H9 (cell line): ENCODE measurements around the gene STX8. TPM values are rescaled to one million over a fixed set of nuclear protein-coding genes. Genes with fewer than 3 reads are reported as not detected.

ENCODE experiments used
- DNase-seq: peaks from one replicate; pipeline ENCODE4 v3.0.0-alpha.2; 2017
- H2AFZ ChIP-seq: one replicate; pipeline ENCODE4 v1.6.1; 2013; ENCODE audit warnings: mild to moderate bottlenecking, low read length, control low read depth, moderate library complexity
- H2AK5ac ChIP-seq: 2 replicates; pipeline ENCODE4 v1.6.1; 2013; ENCODE audit warnings: low read length, control low read depth, mixed read lengths; ENCODE audit not compliant: insufficient read length
- H2BK120ac ChIP-seq: one replicate; pipeline ENCODE4 v1.6.1; 2013; ENCODE audit warnings: low read depth, mild to moderate bottlenecking, low read length, control low read depth, inconsistent platforms; ENCODE audit not compliant: poor library complexity, severe bottlenecking
- H2BK12ac ChIP-seq: 2 replicates; pipeline ENCODE4 v1.6.1; 2013; ENCODE audit warnings: low read length, control low read depth, mixed read lengths, low read depth; ENCODE audit not compliant: insufficient read length
- H2BK15ac ChIP-seq: 2 replicates; pipeline ENCODE4 v1.6.1; 2013; ENCODE audit warnings: low read depth, low read length, control low read depth
- H2BK20ac ChIP-seq: one replicate; pipeline ENCODE4 v1.6.1; 2013; ENCODE audit warnings: low read depth, mild to moderate bottlenecking, low read length, control low read depth, inconsistent platforms; ENCODE audit not compliant: poor library complexity, severe bottlenecking
- H2BK5ac ChIP-seq: 2 replicates; pipeline ENCODE4 v1.6.1; 2013; ENCODE audit warnings: low read length, control low read depth, mixed read lengths; ENCODE audit not compliant: insufficient read length
- H3K14ac ChIP-seq: 2 replicates; pipeline ENCODE4 v1.6.1; 2013; ENCODE audit warnings: low read length, control low read depth; ENCODE audit not compliant: insufficient read depth
- H3K18ac ChIP-seq: 2 replicates; pipeline ENCODE4 v1.6.1; 2013; ENCODE audit warnings: low read depth, mild to moderate bottlenecking, mixed read lengths, low read length, control low read depth; ENCODE audit not compliant: insufficient read length
- H3K23ac ChIP-seq: 2 replicates; pipeline ENCODE4 v1.6.1; 2013; ENCODE audit warnings: low read length, control low read depth, mixed read lengths, low read depth; ENCODE audit not compliant: insufficient read length
- H3K23me2 ChIP-seq: 2 replicates; pipeline ENCODE4 v1.6.1; 2013; ENCODE audit warnings: low read depth, mild to moderate bottlenecking, mixed read lengths, low read length, control low read depth; ENCODE audit not compliant: insufficient read length, poor library complexity, severe bottlenecking
- H3K27ac ChIP-seq: 2 replicates; pipeline ENCODE4 v1.5.1; 2013; ENCODE audit warnings: low read length, control low read depth, mixed read lengths, low read depth; ENCODE audit not compliant: insufficient read length
- H3K27me3 ChIP-seq: 2 replicates; pipeline ENCODE4 v1.6.1; 2013; ENCODE audit warnings: low read length, control low read depth, inconsistent platforms; ENCODE audit not compliant: insufficient read depth
- H3K4ac ChIP-seq: 2 replicates; pipeline ENCODE4 v1.6.1; 2013; ENCODE audit warnings: low read depth, mild to moderate bottlenecking, control low read depth, inconsistent platforms, low read length, moderate library complexity
- H3K4me1 ChIP-seq: 2 replicates; pipeline ENCODE4 v1.6.1; 2013; ENCODE audit warnings: low read length, control low read depth, inconsistent platforms; ENCODE audit not compliant: insufficient read depth
- H3K4me2 ChIP-seq: 2 replicates; pipeline ENCODE4 v1.6.1; 2013; ENCODE audit warnings: low read length, control low read depth, mixed read lengths; ENCODE audit not compliant: insufficient read length, insufficient read depth
- H3K56ac ChIP-seq: 2 replicates; pipeline ENCODE4 v1.6.1; 2013; ENCODE audit warnings: low read depth, mild to moderate bottlenecking, mixed read lengths, low read length, control low read depth; ENCODE audit not compliant: insufficient read length
- H3K79me1 ChIP-seq: 2 replicates; pipeline ENCODE4 v1.6.1; 2013; ENCODE audit warnings: low read depth, mild to moderate bottlenecking, moderate library complexity, low read length, control low read depth, inconsistent platforms; ENCODE audit not compliant: insufficient read depth, poor library complexity, severe bottlenecking
- H3K79me2 ChIP-seq: 2 replicates; pipeline ENCODE4 v1.6.1; 2013; ENCODE audit warnings: low read length, control low read depth, inconsistent platforms; ENCODE audit not compliant: insufficient read depth
- H3K9ac ChIP-seq: 2 replicates; pipeline ENCODE4 v1.6.1; 2013; ENCODE audit warnings: low read length, control low read depth, mixed read lengths; ENCODE audit not compliant: insufficient read length; ENCODE audit errors: extremely low read depth
- H3K9me3 ChIP-seq: one replicate; pipeline ENCODE4 v1.6.1; 2013; ENCODE audit warnings: low read depth, low read length, inconsistent platforms; ENCODE audit not compliant: control insufficient read depth
- H3T11ph ChIP-seq: one replicate; pipeline ENCODE4 v1.6.1; 2013; ENCODE audit warnings: mild to moderate bottlenecking, low read length, control low read depth, inconsistent platforms
- H4K20me1 ChIP-seq: one replicate; pipeline ENCODE4 v1.6.1; 2013; ENCODE audit not compliant: control insufficient read depth, insufficient read length, insufficient read depth
- H4K5ac ChIP-seq: 2 replicates; pipeline ENCODE4 v1.6.1; 2013; ENCODE audit warnings: low read depth, mild to moderate bottlenecking, mixed read lengths, low read length, control low read depth; ENCODE audit not compliant: insufficient read length
- H4K8ac ChIP-seq: replicated peaks from 2 replicates; pipeline ENCODE4 v1.6.1; 2013; ENCODE audit warnings: low read length, control low read depth, mixed read lengths, low read depth; ENCODE audit not compliant: insufficient read length
- H4K91ac ChIP-seq: 2 replicates; pipeline ENCODE4 v1.6.1; 2013; ENCODE audit warnings: low read depth, mild to moderate bottlenecking, moderate library complexity, mixed read lengths, low read length, control low read depth; ENCODE audit not compliant: insufficient read length
- H3K27ac Mint-ChIP-seq, 3 experiments: 2 replicates in 2 of 3; 3 replicates in 1 of 3; pipeline ENCODE4 v1.8.0; 2020 to 2021; ENCODE audit warnings: mixed read lengths in 3 of 3, mild to moderate bottlenecking in 1 of 3, moderate library complexity in 1 of 3
- H3K27me3 Mint-ChIP-seq: 2 replicates; pipeline ENCODE4 v1.8.0; 2021; ENCODE audit warnings: low read depth, mild to moderate bottlenecking, moderate library complexity, mixed read lengths
- H3K36me3 Mint-ChIP-seq, 3 experiments: 2 replicates in 2 of 3; 3 replicates in 1 of 3; pipeline ENCODE4 v1.8.0; 2020 to 2021; ENCODE audit warnings: low read depth in 3 of 3, mixed read lengths in 3 of 3; ENCODE audit not compliant: insufficient read depth in 1 of 3
- H3K4me1 Mint-ChIP-seq, 2 experiments: 2 replicates each; pipeline ENCODE4 v1.8.0; 2020; ENCODE audit warnings: mixed read lengths in 2 of 2
- H3K4me3 Mint-ChIP-seq, 2 experiments: 2 replicates in 1 of 2; 3 replicates in 1 of 2; pipeline ENCODE4 v1.8.0; 2020 to 2021; ENCODE audit warnings: mild to moderate bottlenecking in 2 of 2, mixed read lengths in 2 of 2, moderate library complexity in 1 of 2
- H3K9me3 Mint-ChIP-seq, 2 experiments: 2 replicates in 1 of 2; 3 replicates in 1 of 2; pipeline ENCODE4 v1.8.0; 2020; ENCODE audit warnings: mild to moderate bottlenecking in 2 of 2, mixed read lengths in 2 of 2, moderate library complexity in 1 of 2
- WGBS: extraction: QIAGEN DNeasy Blood & Tissue Kit; methylation state at CpG from one replicate; pipeline ENCODE4 v1.1.7; 2013; ENCODE audit warnings: missing lambda C conversion rate, low lambda C conversion rate, mixed read lengths; ENCODE audit not compliant: insufficient read length; ENCODE audit errors: extremely low coverage; 5-methylcytosine and 5-hydroxymethylcytosine counted together
- total RNA-seq: library from RNA; stranded (reverse); gene quantifications from 2 replicates; pipeline ENCODE4 v1.2.1, GENCODE V29; 2021
- TF ChIP-seq, protein P1 (sequence below): fragments of 200-600 bp; sonication (generic); conservative IDR thresholded peaks from 3 replicates; pipeline ENCODE4 v1.8.0; 2021; ENCODE audit warnings: antibody characterized with exemption, mild to moderate bottlenecking

Gene STX8
- total RNA-seq, 1 experiment from 2014 or later = 55.1 TPM

DNA sequence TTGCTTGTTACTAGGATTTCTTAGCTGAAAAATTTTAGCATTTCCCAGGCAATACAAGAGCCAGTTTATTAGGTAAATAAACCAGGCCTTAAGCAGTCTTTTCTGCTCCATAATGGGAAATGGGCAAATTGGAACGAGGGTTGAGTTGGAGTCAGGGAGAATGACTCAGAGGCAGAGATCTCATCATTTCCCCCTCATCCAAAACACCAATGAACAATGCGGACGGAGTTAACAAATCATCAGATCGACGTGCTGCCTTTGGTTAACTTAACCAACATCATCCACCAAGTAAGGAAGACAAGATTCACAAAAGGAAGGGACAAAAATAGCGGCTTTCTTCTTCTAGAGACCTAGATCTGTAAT is 243.5 kb downstream of the STX8 start:
- Histone ChIP-seq H3T11ph (no peak overlapping the region), H3K79me2 (no peaks in the 10 kb centered on the region), H2BK15ac (no peak overlapping the region), H4K20me1 (no peaks in the 10 kb centered on the region), H3K79me1 (no peaks in the 10 kb centered on the region), H3K9ac (no peak overlapping the region), H2BK20ac (no peak overlapping the region), H2AFZ (no peak overlapping the region), H2AK5ac (no peak overlapping the region), H3K56ac (no peak overlapping the region), H3K14ac (no peak overlapping the region), H3K27ac (no peak overlapping the region), H3K4ac (no peak overlapping the region), H4K8ac (no peak overlapping the region), H3K18ac (no peak overlapping the region), H3K23me2 (no peaks in the 10 kb centered on the region), H3K4me1 (peaks cover 14% of the 10 kb centered on the region; the same call in 1 of the 2 replicates), H2BK12ac (no peak overlapping the region), H4K91ac (no peak overlapping the region), H3K23ac (no peak overlapping the region), H3K4me2 (no peak overlapping the region), H4K5ac (no peak overlapping the region), H2BK5ac (no peak overlapping the region), H2BK120ac (no peak overlapping the region), H3K9me3 (no peaks in the 10 kb centered on the region), H3K27me3 (no peaks in the 10 kb centered on the region)
- no peak overlapping the region for H3K27ac Mint-ChIP-seq
- no CpG with 5 or more reads among the region's 6 CpGs for WGBS
- TF ChIP-seq, protein P1, sequence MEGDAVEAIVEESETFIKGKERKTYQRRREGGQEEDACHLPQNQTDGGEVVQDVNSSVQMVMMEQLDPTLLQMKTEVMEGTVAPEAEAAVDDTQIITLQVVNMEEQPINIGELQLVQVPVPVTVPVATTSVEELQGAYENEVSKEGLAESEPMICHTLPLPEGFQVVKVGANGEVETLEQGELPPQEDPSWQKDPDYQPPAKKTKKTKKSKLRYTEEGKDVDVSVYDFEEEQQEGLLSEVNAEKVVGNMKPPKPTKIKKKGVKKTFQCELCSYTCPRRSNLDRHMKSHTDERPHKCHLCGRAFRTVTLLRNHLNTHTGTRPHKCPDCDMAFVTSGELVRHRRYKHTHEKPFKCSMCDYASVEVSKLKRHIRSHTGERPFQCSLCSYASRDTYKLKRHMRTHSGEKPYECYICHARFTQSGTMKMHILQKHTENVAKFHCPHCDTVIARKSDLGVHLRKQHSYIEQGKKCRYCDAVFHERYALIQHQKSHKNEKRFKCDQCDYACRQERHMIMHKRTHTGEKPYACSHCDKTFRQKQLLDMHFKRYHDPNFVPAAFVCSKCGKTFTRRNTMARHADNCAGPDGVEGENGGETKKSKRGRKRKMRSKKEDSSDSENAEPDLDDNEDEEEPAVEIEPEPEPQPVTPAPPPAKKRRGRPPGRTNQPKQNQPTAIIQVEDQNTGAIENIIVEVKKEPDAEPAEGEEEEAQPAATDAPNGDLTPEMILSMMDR = no peak
- peaks cover 14% of the 10 kb centered on the region for H3K27me3 Mint-ChIP-seq
- peaks cover 40 to 47% of the 10 kb centered on the region in 2 experiments for H3K4me1 Mint-ChIP-seq
- H3K36me3 Mint-ChIP-seq = peaks cover 9 to 24% (median 10%) of the 10 kb centered on the region in 3 experiments
- no peak for DNase-seq
- no peak overlapping the region for H3K4me3 Mint-ChIP-seq
- peaks cover 17 to 20% of the 10 kb centered on the region in 2 experiments for H3K9me3 Mint-ChIP-seq
